ENCODE results near the gene LACTB. TPM values are rescaled to one million over a fixed set of nuclear protein-coding genes. Genes with fewer than 3 reads are reported as not detected.
"Not testable (repeated sequence)": the region's sequence is repeated elsewhere in the genome, so short reads cannot be mapped to it uniquely, and the experiment has no call there.

LACTB gene
- total and polyA plus RNA-seq, 4 donors: 13.1 to 38.1 (median 29.9) TPM

GRCh38 chr15:63104727-63105126 is 16.9 kb upstream of the LACTB start:
- Histone ChIP-seq H3K9me3 (ENCODE audit: control insufficient read depth in 4 of 4, insufficient read depth in 3 of 4, low read length in 3 of 4) (no peaks in the 10 kb centered on the region), H3K27me3 (ENCODE audit: control insufficient read depth in 3 of 3, insufficient read depth in 3 of 3, low read length in 2 of 3) (no peaks in the 10 kb centered on the region), H3K27ac (ENCODE audit: low read depth in 1 of 2, low read length in 1 of 2) (no peak overlapping the region), H3K4me1 (ENCODE audit: control insufficient read depth in 5 of 5, insufficient read depth in 5 of 5, low read length in 5 of 5) (peaks cover 0 to 7% (median 0%) of the 10 kb centered on the region in 5 donors), H3K36me3 (ENCODE audit: control insufficient read depth in 4 of 4, insufficient read depth in 4 of 4, low read length in 4 of 4) (no peaks in the 10 kb centered on the region), H3K9ac (ENCODE audit: insufficient read depth in 1 of 2, low read length in 2 of 2) (no peak overlapping the region), H3K4me3 (no peak overlapping the region)
- ATAC-seq (ENCODE audit: insufficient read depth, low FRiP score): no peak
- no peak for DNase-seq
- 32 to 63% methylated on average over 7 of the region's 7 CpGs for WGBS, 2 donors
- no peak for TF ChIP-seq CTCF (IDR thresholded peaks at IDR 0.05; ENCODE audit: control extremely low read depth, extremely low read depth)

- H3K9ac ChIP-seq (ENCODE audit: insufficient read depth in 1 of 2, low read length in 2 of 2); H3K9me3 ChIP-seq (ENCODE audit: control insufficient read depth in 4 of 4, insufficient read depth in 3 of 4, low read length in 3 of 4); H3K27ac ChIP-seq (ENCODE audit: low read depth in 1 of 2, low read length in 1 of 2); H3K36me3 ChIP-seq (ENCODE audit: control insufficient read depth in 4 of 4, insufficient read depth in 4 of 4, low read length in 4 of 4); H3K27me3 ChIP-seq (ENCODE audit: control insufficient read depth in 3 of 3, insufficient read depth in 3 of 3, low read length in 2 of 3); ATAC-seq (ENCODE audit: insufficient read depth, low FRiP score); H3K4me3 ChIP-seq; DNase-seq; H3K4me1 ChIP-seq (ENCODE audit: control insufficient read depth in 5 of 5, insufficient read depth in 5 of 5, low read length in 5 of 5): not testable (repeated sequence)
- 65 to 83% methylated on average over 8 of the region's 8 CpGs for WGBS, 2 donors
These were observed 16.3 kb upstream of the LACTB start for GRCh38 chr15:63105354-63105753.

- WGBS, 2 donors: 49 to 66% methylated on average over 9 of the region's 9 CpGs
- TF ChIP-seq CTCF (IDR thresholded peaks at IDR 0.05; ENCODE audit: control extremely low read depth, extremely low read depth): no peak
- DNase-seq (peak; percentile 81 to 91 (median 90)), ATAC-seq (ENCODE audit: insufficient read depth, low FRiP score) (peak; percentile 35)
- H3K9ac ChIP-seq (ENCODE audit: insufficient read depth in 1 of 2, low read length in 2 of 2): no peak overlapping the region
- no peaks in the 10 kb centered on the region for H3K36me3 ChIP-seq (ENCODE audit: control insufficient read depth in 4 of 4, insufficient read depth in 4 of 4, low read length in 4 of 4)
- peak overlapping the region in 1 of 2 donors; percentile 13 for H3K27ac ChIP-seq (ENCODE audit: low read depth in 1 of 2, low read length in 1 of 2)
- peaks cover 0 to 7% (median 0%) of the 10 kb centered on the region in 5 donors for H3K4me1 ChIP-seq (ENCODE audit: control insufficient read depth in 5 of 5, insufficient read depth in 5 of 5, low read length in 5 of 5)
- no peaks in the 10 kb centered on the region for H3K9me3 ChIP-seq (ENCODE audit: control insufficient read depth in 4 of 4, insufficient read depth in 3 of 4, low read length in 3 of 4)
- no peaks in the 10 kb centered on the region for H3K27me3 ChIP-seq (ENCODE audit: control insufficient read depth in 3 of 3, insufficient read depth in 3 of 3, low read length in 2 of 3)
- no peak overlapping the region for H3K4me3 ChIP-seq
These were observed 13.6 kb upstream of the LACTB start for GRCh38 chr15:63107895-63108546.

- TF ChIP-seq CTCF (IDR thresholded peaks at IDR 0.05; ENCODE audit: control extremely low read depth, extremely low read depth): no peak
- ATAC-seq (ENCODE audit: insufficient read depth, low FRiP score) (no peak), DNase-seq (no peak)
These were observed 12.2 kb upstream of the LACTB start for GRCh38 chr15:63109498-63109897.

More at GRCh38 chr15:63109498-63109897, 12.2 kb upstream of the LACTB start:
- peaks cover 0 to 7% (median 0%) of the 10 kb centered on the region in 5 donors for H3K4me1 ChIP-seq (ENCODE audit: control insufficient read depth in 5 of 5, insufficient read depth in 5 of 5, low read length in 5 of 5)
- no peak overlapping the region for H3K4me3 ChIP-seq
- H3K9me3 ChIP-seq (ENCODE audit: control insufficient read depth in 4 of 4, insufficient read depth in 3 of 4, low read length in 3 of 4): peaks cover 0 to 1% (median 0%) of the 10 kb centered on the region in 4 donors
- H3K27me3 ChIP-seq (ENCODE audit: control insufficient read depth in 3 of 3, insufficient read depth in 3 of 3, low read length in 2 of 3): no peaks in the 10 kb centered on the region
- H3K9ac ChIP-seq (ENCODE audit: insufficient read depth in 1 of 2, low read length in 2 of 2): no peak overlapping the region
- no peaks in the 10 kb centered on the region for H3K36me3 ChIP-seq (ENCODE audit: control insufficient read depth in 4 of 4, insufficient read depth in 4 of 4, low read length in 4 of 4)
- H3K27ac ChIP-seq (ENCODE audit: low read depth in 1 of 2, low read length in 1 of 2): no peak overlapping the region
- WGBS, 2 donors: 92 to 100% methylated on average over 2 of the region's 2 CpGs
